Measurements from ENCODE around the gene KIRREL3. TPM values are rescaled to one million over a fixed set of nuclear protein-coding genes. Genes with fewer than 3 reads are reported as not detected.

Gene KIRREL3
- total RNA-seq, 5 donors from 2014 or later (not counting 1 experiment from before 2014, with no cell fraction given), result not detected

DNA sequence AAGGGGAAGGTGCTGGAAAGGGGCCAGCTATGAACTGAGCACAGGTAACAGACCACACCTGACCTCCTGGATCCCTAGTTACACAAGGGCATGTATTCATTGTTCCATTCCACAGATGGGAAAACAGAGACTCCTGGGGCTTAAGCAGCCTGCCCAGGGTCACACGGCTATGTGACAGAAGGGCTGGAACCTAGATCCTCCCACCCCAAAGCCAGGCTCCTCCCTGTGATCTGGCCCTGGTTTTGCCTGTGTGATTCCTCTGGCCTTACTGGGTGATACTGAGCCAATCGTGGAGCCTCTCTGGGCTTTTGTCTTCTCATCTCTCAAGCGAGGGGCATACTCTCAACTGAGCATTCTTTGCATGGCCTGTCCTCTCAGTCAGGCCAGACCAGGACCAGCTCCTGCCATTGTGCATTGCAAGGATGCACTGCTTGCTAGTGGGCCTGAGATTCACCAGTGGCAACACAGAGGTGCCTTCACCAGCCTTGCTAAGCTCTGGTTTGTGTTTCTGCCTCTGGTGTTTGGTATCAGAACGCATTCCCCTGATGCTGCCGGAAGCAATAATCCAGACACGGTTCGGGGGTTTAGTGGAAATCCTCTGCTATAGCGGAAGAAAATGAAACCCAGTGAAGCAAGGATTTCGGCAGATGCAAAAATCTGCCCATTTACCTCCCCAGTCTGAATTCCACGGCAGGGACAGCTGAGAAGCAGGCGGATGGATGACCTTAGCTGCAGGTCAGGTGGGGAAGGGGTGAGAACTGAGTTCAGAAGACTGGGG, 418.5 kb downstream of the KIRREL3 start:
- WGBS (ENCODE audit: insufficient coverage), result 77% methylated on average over 8 of the region's 11 CpGs
- no peak overlapping the region for H3K27ac ChIP-seq (ENCODE audit: low read length)
- H3K27me3 Mint-ChIP-seq, result peaks cover 0 to 3% of the 10 kb centered on the region in 2 donors
- peaks cover 0 to 10% of the 10 kb centered on the region in 2 experiments for H3K27me3 ChIP-seq (replicated peaks in 1 of 2; ENCODE audit: control insufficient read depth in 2 of 2, extremely low read depth in 1 of 2, insufficient read depth in 2 of 2, low read length in 1 of 2)
- no peaks in the 10 kb centered on the region for H3K4me1 ChIP-seq (ENCODE audit: control insufficient read depth in 1 of 2, extremely low read depth in 1 of 2, insufficient read depth in 2 of 2, low read length in 2 of 2)
- no peaks in the 10 kb centered on the region for H3K9me3 Mint-ChIP-seq
- ATAC-seq (replicated peaks in 1 of 4) (no peak), DNase-seq (no peak)
- H3K27ac Mint-ChIP-seq, result no peak overlapping the region
- no peaks in the 10 kb centered on the region for H3K9me3 ChIP-seq
- no peak overlapping the region for H3K4me3 Mint-ChIP-seq
- no peaks in the 10 kb centered on the region for H3K36me3 Mint-ChIP-seq
- CTCF ChIA-PET, result no interaction called here
- H3K36me3 ChIP-seq (ENCODE audit: control insufficient read depth in 2 of 2, extremely low read depth in 1 of 2, insufficient read depth in 1 of 2, low read length in 1 of 2), result no peaks in the 10 kb centered on the region
- no peaks in the 10 kb centered on the region for H3K4me1 Mint-ChIP-seq
- POLR2A ChIA-PET, result no interaction called here
- no peak overlapping the region for H3K4me3 ChIP-seq (ENCODE audit: control insufficient read depth in 1 of 2, extremely low read depth in 1 of 2, low read length in 1 of 2)

DNA sequence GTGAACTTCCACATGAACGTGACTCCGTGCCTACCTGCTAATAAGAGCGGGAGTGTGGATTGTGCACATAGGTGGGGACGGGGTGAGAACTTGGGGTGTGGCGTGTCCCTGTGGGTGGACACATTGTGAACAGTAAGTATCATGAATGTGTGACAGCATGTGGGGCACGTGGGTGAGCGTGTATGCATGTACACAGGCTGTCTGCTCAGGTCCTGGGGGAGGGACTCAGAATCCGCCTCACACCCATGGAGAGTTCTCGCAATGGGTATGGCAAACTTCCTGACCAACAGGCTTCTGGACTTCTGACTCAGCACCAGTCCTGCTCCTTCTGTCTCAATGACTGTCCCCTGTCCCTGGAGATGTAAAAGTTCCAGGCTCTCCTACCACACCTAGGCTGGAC, 422.1 kb downstream of the KIRREL3 start:
- no peaks in the 10 kb centered on the region for H3K9me3 ChIP-seq
- CTCF ChIA-PET, result no interaction called here
- H3K4me1 Mint-ChIP-seq, result no peaks in the 10 kb centered on the region
- H3K27me3 ChIP-seq (replicated peaks in 1 of 2; ENCODE audit: control insufficient read depth in 2 of 2, extremely low read depth in 1 of 2, insufficient read depth in 2 of 2, low read length in 1 of 2), result peaks cover 0 to 9% of the 10 kb centered on the region in 2 experiments
- peaks cover 0 to 11% of the 10 kb centered on the region in 2 donors for H3K27me3 Mint-ChIP-seq
- H3K4me3 ChIP-seq (ENCODE audit: control insufficient read depth in 1 of 2, extremely low read depth in 1 of 2, low read length in 1 of 2), result no peak overlapping the region
- H3K27ac Mint-ChIP-seq, result no peak overlapping the region
- H3K9me3 Mint-ChIP-seq, result no peaks in the 10 kb centered on the region
- no peaks in the 10 kb centered on the region for H3K4me1 ChIP-seq (ENCODE audit: control insufficient read depth in 1 of 2, extremely low read depth in 1 of 2, insufficient read depth in 2 of 2, low read length in 2 of 2)
- 78% methylated on average over 9 of the region's 9 CpGs for WGBS (ENCODE audit: insufficient coverage)
- no peak for DNase-seq
- no peaks in the 10 kb centered on the region for H3K36me3 Mint-ChIP-seq
- no peak overlapping the region for H3K4me3 Mint-ChIP-seq
- H3K36me3 ChIP-seq (ENCODE audit: control insufficient read depth in 2 of 2, extremely low read depth in 1 of 2, insufficient read depth in 1 of 2, low read length in 1 of 2), result no peaks in the 10 kb centered on the region
- POLR2A ChIA-PET, result no interaction called here
- no peak for ATAC-seq (replicated peaks in 1 of 4)
- H3K27ac ChIP-seq (ENCODE audit: low read length), result no peak overlapping the region

DNA sequence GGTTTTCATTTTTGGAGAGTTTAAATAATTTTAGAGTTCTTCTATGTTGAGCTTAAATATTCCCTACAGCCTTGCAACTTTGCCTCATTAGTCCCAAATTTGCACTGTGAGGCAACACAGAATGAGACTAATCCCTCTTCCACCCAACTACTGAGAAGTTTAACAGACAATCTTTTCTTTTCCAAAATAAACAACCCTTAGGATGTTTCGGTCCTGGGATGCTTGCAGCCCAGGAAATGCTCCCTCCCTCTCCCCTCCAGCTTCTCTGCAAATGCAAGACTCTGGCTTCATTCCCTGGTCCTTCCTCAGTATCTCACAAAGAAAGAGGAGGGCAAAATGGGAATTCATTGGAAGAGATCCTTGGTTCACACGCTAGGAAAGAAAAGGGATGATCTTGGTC, 422.5 kb downstream of the KIRREL3 start:
- ATAC-seq (replicated peaks in 1 of 4), result no peak
- no peak overlapping the region for H3K27ac ChIP-seq (ENCODE audit: low read length)
- no peak for DNase-seq
- ChIA-PET CTCF (no interaction called here), POLR2A (interaction anchor here in 1 of 2 donors (0.7 kb wide), 1 partner anchor 270 kb away, joined by 6 read pairs; no protein-coding TSS in a partner anchor)
- no peaks in the 10 kb centered on the region for H3K36me3 ChIP-seq (ENCODE audit: control insufficient read depth in 2 of 2, extremely low read depth in 1 of 2, insufficient read depth in 1 of 2, low read length in 1 of 2)
- H3K4me1 ChIP-seq (ENCODE audit: control insufficient read depth in 1 of 2, extremely low read depth in 1 of 2, insufficient read depth in 2 of 2, low read length in 2 of 2), result no peaks in the 10 kb centered on the region
- WGBS (ENCODE audit: insufficient coverage), result 100% methylated on average over 1 of the region's 2 CpGs
- no peaks in the 10 kb centered on the region for H3K36me3 Mint-ChIP-seq
- no peak overlapping the region for H3K27ac Mint-ChIP-seq
- H3K9me3 Mint-ChIP-seq, result no peaks in the 10 kb centered on the region
- no peaks in the 10 kb centered on the region for H3K4me1 Mint-ChIP-seq
- H3K27me3 ChIP-seq (replicated peaks in 1 of 2; ENCODE audit: control insufficient read depth in 2 of 2, extremely low read depth in 1 of 2, insufficient read depth in 2 of 2, low read length in 1 of 2), result peaks cover 0 to 9% of the 10 kb centered on the region in 2 experiments
- H3K4me3 ChIP-seq (ENCODE audit: control insufficient read depth in 1 of 2, extremely low read depth in 1 of 2, low read length in 1 of 2), result no peak overlapping the region
- no peak overlapping the region for H3K4me3 Mint-ChIP-seq
- no peaks in the 10 kb centered on the region for H3K9me3 ChIP-seq
- H3K27me3 Mint-ChIP-seq, result peaks cover 0 to 11% of the 10 kb centered on the region in 2 donors

DNA sequence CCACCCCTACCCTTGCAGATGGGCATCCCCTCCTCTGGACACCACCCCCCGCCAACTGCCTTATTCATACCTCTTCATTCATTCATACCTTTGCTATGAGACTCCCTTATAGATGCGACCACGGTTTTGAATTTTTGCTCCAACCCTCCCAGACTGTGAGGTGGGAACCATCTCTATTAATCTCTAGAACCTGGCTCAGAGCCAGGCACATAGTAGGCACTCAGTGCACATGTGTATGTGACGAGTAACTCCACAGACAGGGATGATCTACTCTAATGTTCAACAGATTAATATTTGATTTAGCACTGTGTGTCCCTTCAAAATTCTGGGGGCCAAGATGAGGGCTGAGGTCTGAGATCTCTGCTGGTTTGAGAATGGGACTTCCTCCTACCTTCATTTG, 424.7 kb downstream of the KIRREL3 start:
- ChIA-PET CTCF (no interaction called here), POLR2A (interaction anchor here in 1 of 2 donors (0.5 kb wide), 1 partner anchor 56 kb away, joined by 3 read pairs; no protein-coding TSS in a partner anchor)
- Mint-ChIP-seq H3K4me3 (no peak overlapping the region), H3K4me1 (no peaks in the 10 kb centered on the region), H3K27me3 (peaks cover 2 to 22% of the 10 kb centered on the region in 2 donors), H3K9me3 (no peaks in the 10 kb centered on the region), H3K36me3 (no peaks in the 10 kb centered on the region), H3K27ac (no peak overlapping the region)
- Histone ChIP-seq H3K4me3 (ENCODE audit: control insufficient read depth in 1 of 2, extremely low read depth in 1 of 2, low read length in 1 of 2) (no peak overlapping the region), H3K27ac (ENCODE audit: low read length) (no peak overlapping the region), H3K9me3 (no peaks in the 10 kb centered on the region), H3K27me3 (replicated peaks in 1 of 2; ENCODE audit: control insufficient read depth in 2 of 2, extremely low read depth in 1 of 2, insufficient read depth in 2 of 2, low read length in 1 of 2) (peaks cover 0 to 16% of the 10 kb centered on the region in 2 experiments), H3K36me3 (ENCODE audit: control insufficient read depth in 2 of 2, extremely low read depth in 1 of 2, insufficient read depth in 1 of 2, low read length in 1 of 2) (no peaks in the 10 kb centered on the region), H3K4me1 (ENCODE audit: control insufficient read depth in 1 of 2, extremely low read depth in 1 of 2, insufficient read depth in 2 of 2, low read length in 2 of 2) (no peaks in the 10 kb centered on the region)
- ATAC-seq (replicated peaks in 1 of 4) (no peak), DNase-seq (no peak)
- WGBS (ENCODE audit: insufficient coverage), result no CpG with 5 or more reads among the region's 4 CpGs

DNA sequence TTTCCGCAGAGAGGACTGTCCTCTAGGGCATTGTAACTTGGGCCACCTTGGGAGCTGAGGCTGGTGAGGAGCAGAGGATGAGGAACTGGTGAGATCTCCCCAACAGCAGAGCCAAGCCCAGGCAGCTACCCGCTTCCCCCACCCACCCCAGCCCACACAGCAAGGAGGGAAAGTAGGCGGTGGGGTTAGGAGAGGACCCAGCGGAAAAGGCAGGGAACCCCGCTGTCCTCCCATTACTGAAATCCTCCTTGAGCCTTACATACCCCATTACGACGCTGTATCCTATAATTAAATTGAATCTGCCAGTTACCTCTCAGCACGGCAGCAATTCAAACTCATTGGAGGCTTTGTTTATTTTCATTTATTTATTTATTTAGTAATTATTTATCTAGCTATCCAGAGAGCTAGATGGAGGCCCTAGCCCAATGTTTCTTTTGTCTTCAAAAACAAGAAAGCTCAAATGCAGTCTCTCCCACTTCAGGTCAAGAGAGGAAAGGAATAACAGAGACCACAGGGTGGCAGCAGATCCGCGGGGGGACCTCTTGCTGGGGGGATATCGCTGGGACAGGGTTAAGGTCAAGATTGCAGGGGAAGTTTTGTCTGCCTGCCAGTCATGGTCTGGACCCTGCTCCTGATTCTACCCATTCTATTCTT, 427.1 kb downstream of the KIRREL3 start:
- Histone ChIP-seq H3K4me1 (ENCODE audit: control insufficient read depth in 1 of 2, extremely low read depth in 1 of 2, insufficient read depth in 2 of 2, low read length in 2 of 2) (no peaks in the 10 kb centered on the region), H3K27me3 (replicated peaks in 1 of 2; ENCODE audit: control insufficient read depth in 2 of 2, extremely low read depth in 1 of 2, insufficient read depth in 2 of 2, low read length in 1 of 2) (peaks cover 0 to 17% of the 10 kb centered on the region in 2 experiments), H3K4me3 (ENCODE audit: control insufficient read depth in 1 of 2, extremely low read depth in 1 of 2, low read length in 1 of 2) (no peak overlapping the region), H3K9me3 (no peaks in the 10 kb centered on the region), H3K36me3 (ENCODE audit: control insufficient read depth in 2 of 2, extremely low read depth in 1 of 2, insufficient read depth in 1 of 2, low read length in 1 of 2) (no peaks in the 10 kb centered on the region), H3K27ac (ENCODE audit: low read length) (no peak overlapping the region)
- POLR2A ChIA-PET, result no interaction called here
- Mint-ChIP-seq H3K27ac (no peak overlapping the region), H3K4me1 (no peaks in the 10 kb centered on the region), H3K4me3 (no peak overlapping the region), H3K27me3 (peaks cover 7 to 20% of the 10 kb centered on the region in 2 donors), H3K36me3 (no peaks in the 10 kb centered on the region), H3K9me3 (no peaks in the 10 kb centered on the region)
- WGBS (ENCODE audit: insufficient coverage), result 0% methylated on average over 2 of the region's 11 CpGs
- CTCF ChIA-PET, result no interaction called here
- DNase-seq (no peak), ATAC-seq (replicated peaks in 1 of 4) (no peak)

DNA sequence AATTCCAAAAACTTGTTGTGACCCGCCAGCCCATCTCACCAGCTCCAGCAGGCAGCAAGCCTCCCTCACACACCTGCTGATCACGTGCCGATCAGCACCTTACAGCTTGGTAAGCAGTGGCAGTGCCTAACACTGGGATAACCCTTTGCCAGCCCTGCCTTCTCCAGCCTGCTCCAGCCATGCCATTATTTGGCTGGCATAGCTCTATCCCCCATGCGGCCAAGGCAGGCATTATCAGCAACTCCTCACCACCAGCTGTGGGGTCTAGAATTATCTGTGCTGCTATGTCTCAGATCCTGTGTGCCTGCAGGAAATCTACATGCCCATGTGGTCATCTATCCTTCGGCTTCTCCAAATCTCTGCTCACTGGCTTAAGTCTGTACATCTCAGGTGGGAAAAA, 430.1 kb downstream of the KIRREL3 start:
- no peak overlapping the region for H3K4me3 ChIP-seq (ENCODE audit: control insufficient read depth in 1 of 2, extremely low read depth in 1 of 2, low read length in 1 of 2)
- H3K4me1 Mint-ChIP-seq, result no peaks in the 10 kb centered on the region
- H3K27me3 Mint-ChIP-seq, result peaks cover 12 to 34% of the 10 kb centered on the region in 2 donors
- ChIA-PET POLR2A (no interaction called here), CTCF (no interaction called here)
- WGBS (ENCODE audit: insufficient coverage), result 58% methylated on average over 5 of the region's 5 CpGs
- H3K36me3 Mint-ChIP-seq, result no peaks in the 10 kb centered on the region
- H3K9me3 Mint-ChIP-seq, result no peaks in the 10 kb centered on the region
- no peak overlapping the region for H3K4me3 Mint-ChIP-seq
- DNase-seq (no peak), ATAC-seq (replicated peaks in 1 of 4) (no peak)
- H3K36me3 ChIP-seq (ENCODE audit: control insufficient read depth in 2 of 2, extremely low read depth in 1 of 2, insufficient read depth in 1 of 2, low read length in 1 of 2), result no peaks in the 10 kb centered on the region
- peaks cover 0 to 14% of the 10 kb centered on the region in 2 experiments for H3K27me3 ChIP-seq (replicated peaks in 1 of 2; ENCODE audit: control insufficient read depth in 2 of 2, extremely low read depth in 1 of 2, insufficient read depth in 2 of 2, low read length in 1 of 2)
- no peaks in the 10 kb centered on the region for H3K9me3 ChIP-seq
- no peaks in the 10 kb centered on the region for H3K4me1 ChIP-seq (ENCODE audit: control insufficient read depth in 1 of 2, extremely low read depth in 1 of 2, insufficient read depth in 2 of 2, low read length in 2 of 2)
- no peak overlapping the region for H3K27ac Mint-ChIP-seq
- no peak overlapping the region for H3K27ac ChIP-seq (ENCODE audit: low read length)
